GM12891 (cell line): ENCODE measurements around the gene VSNL1.

Source experiments
- POLR2A ChIP-seq: IDR thresholded peaks from 2 replicates; pipeline ENCODE4 v1.6.1; 2011; ENCODE audit warnings: low read depth, low read length, control low read depth
- TAF1 ChIP-seq: IDR thresholded peaks from 2 replicates; pipeline ENCODE4 v1.6.1; 2011; ENCODE audit warnings: low read depth, low read length, control low read depth

- TF ChIP-seq TAF1 (no peak), POLR2A (no peak)
Measured at GRCh38 chr2:17617516-17617915, 77.0 kb downstream of the VSNL1 start.
